Thyroid gland (tissue), 4 donors: ENCODE measurements around the gene EHD3. TPM values are rescaled to one million over a fixed set of nuclear protein-coding genes. Genes with fewer than 3 reads are reported as not detected.

Source experiments
- DNase-seq, 2 donors: peaks; one replicate each; pipeline ENCODE4 v3.0.0-alpha.2; 2019
- H3K27ac ChIP-seq, 3 donors: fragments of 200-600 bp; sonication (generic); 1 replicate in 2 of 3; 2 replicates in 1 of 3; pipeline ENCODE4 v1.5.1; 2016 to 2019; ENCODE audit warnings: mild to moderate bottlenecking in 1 of 3, moderate library complexity in 1 of 3
- H3K27me3 ChIP-seq: fragments of 200-600 bp; sonication (generic); one replicate; pipeline ENCODE4 v1.5.1; 2019
- H3K36me3 ChIP-seq, 2 donors: fragments of 200-600 bp; sonication (generic); one replicate each; pipeline ENCODE4 v1.5.1; 2016 to 2019
- H3K4me1 ChIP-seq, 2 donors: fragments of 200-600 bp; sonication (generic); one replicate each; pipeline ENCODE4 v1.5.1; 2017 to 2019
- H3K4me3 ChIP-seq, 3 donors: fragments of 200-600 bp; sonication (generic); replicated peaks in 1 of 3; 1 replicate in 2 of 3; 2 replicates in 1 of 3; pipeline ENCODE4 v1.5.1; 2016; ENCODE audit warnings: mild to moderate bottlenecking in 1 of 3
- H3K9me3 ChIP-seq: fragments of 200-600 bp; sonication (generic); one replicate; pipeline ENCODE4 v1.5.1; 2017
- POLR2A ChIP-seq, 2 donors: fragments of 450-650 bp; IDR thresholded peaks; one replicate each; pipeline ENCODE4 v1.6.1; 2017; ENCODE audit warnings: antibody characterized with exemption in 2 of 2, mild to moderate bottlenecking in 2 of 2, moderate library complexity in 1 of 2
- WGBS, 2 donors: methylation state at CpG; one replicate each; pipeline ENCODE4 v1.1.5; 2017; 5-methylcytosine and 5-hydroxymethylcytosine counted together
- intact Hi-C: fragments of 100-400 bp; cut with DNase I; formaldehyde crosslinking; loops from one replicate; pipeline ENCODE4 v1.15.1; 2023
- total RNA-seq, 4 donors: library from RNA; depleted of rRNA; stranded (reverse); fragments of >200 nt; gene quantifications; one replicate each; pipeline ENCODE4 v1.2.3, GENCODE V29; 2016
- TF ChIP-seq, protein P1 (sequence below), 6 experiments: fragments of 200-600 bp in 3 of 6; fragments of 450-650 bp in 3 of 6; sonication (generic) in 3 of 6; IDR thresholded peaks; one replicate each; pipeline ENCODE4 v1.5.1; 2016 to 2019; ENCODE audit warnings: antibody characterized with exemption in 6 of 6, mild to moderate bottlenecking in 2 of 6, inconsistent platforms in 1 of 6, moderate library complexity in 1 of 6

EHD3 gene
- total RNA-seq, 4 donors from 2014 or later = 4.2 to 9.2 (median 5.5) TPM

DNA sequence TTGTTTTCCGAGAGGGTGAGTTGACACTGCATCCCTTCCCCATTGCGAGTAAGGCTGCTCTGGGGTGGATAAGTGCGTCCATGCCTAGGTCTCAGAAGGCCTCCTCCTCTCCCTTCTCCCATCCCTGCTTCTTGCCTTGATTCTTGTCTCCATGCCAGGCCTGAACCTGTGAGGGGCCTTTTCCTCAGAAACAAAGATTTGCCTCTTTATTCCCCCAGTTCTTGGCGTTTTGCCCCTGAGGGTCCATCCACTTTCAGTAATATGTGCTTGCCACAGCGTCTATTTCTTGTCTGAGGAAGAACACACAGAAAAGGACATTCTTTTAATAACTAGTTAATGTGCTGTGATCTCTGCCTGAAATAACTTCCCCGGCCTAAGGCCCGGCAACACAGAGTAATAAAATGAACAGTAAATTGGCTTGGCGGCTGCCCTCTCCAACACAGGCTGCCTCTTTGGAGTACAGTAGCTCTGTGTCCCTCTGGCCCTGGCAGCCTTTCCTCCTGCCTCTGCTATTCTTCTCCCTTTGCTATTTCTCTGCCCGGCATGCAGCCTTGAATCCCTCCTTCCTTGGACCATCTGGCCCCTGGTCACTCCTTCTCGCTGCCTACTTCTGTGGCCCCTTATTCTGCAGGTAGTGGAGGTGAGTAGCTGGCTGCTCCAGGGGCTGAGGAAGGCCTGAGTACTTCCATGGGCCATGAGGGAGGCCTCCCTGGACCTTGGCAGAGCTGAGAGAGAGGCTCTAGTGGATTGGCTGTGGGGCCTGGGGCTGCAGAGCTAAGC is 4.4 kb downstream of the EHD3 start:
- intact Hi-C loops = loop anchor here (10.0 kb wide), 1 partner anchor 96 kb away; no protein-coding TSS in a partner anchor
- H3K9me3 ChIP-seq = no peaks in the 10 kb centered on the region
- no peak for DNase-seq
- WGBS, 2 donors = 84 to 89% methylated on average over 10 of the region's 10 CpGs
- H3K27ac ChIP-seq = peak overlapping the region in 1 of 3 donors; percentile 43
- no peaks in the 10 kb centered on the region for H3K27me3 ChIP-seq
- TF ChIP-seq, protein P1, sequence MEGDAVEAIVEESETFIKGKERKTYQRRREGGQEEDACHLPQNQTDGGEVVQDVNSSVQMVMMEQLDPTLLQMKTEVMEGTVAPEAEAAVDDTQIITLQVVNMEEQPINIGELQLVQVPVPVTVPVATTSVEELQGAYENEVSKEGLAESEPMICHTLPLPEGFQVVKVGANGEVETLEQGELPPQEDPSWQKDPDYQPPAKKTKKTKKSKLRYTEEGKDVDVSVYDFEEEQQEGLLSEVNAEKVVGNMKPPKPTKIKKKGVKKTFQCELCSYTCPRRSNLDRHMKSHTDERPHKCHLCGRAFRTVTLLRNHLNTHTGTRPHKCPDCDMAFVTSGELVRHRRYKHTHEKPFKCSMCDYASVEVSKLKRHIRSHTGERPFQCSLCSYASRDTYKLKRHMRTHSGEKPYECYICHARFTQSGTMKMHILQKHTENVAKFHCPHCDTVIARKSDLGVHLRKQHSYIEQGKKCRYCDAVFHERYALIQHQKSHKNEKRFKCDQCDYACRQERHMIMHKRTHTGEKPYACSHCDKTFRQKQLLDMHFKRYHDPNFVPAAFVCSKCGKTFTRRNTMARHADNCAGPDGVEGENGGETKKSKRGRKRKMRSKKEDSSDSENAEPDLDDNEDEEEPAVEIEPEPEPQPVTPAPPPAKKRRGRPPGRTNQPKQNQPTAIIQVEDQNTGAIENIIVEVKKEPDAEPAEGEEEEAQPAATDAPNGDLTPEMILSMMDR (IDR thresholded peaks at IDR 0.05) = no peak
- no peak for TF ChIP-seq POLR2A (IDR thresholded peaks at IDR 0.05)
- H3K36me3 ChIP-seq = no peaks in the 10 kb centered on the region
- peaks cover 5 to 16% of the 10 kb centered on the region in 2 donors for H3K4me1 ChIP-seq
- H3K4me3 ChIP-seq = no peak overlapping the region

DNA sequence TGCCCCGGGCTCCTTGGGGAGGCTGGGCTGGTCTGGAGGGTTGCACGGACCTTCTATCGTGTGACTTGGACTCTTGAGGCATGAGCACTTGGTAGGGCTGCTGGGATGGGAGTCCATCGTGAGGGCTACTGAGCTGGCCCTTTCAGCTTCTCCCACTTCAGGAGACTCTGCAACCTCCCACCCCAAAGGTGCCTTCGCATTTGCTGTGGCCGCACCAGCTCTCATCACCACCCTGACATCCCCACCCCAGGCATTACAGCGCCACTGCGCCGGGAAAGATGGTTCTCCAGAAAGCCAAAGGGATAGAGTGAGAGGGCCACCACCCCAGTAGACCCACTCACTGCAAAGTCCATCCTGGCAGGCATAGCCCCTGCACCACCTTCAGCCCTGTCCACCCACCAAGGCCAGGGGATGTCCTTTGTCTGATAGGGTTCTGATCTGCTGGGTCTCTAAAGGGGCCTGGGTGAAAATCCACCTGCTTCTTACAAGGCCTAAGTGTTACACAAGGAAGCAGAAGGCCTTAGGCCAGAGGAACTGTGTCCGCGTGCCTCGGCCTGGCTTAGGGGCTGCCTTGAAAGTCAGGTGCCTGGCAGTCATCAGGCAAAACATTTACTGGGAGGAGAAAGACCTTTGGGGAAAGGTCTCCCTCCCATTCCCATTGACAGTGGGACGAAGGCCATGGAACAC is 5.1 kb downstream of the EHD3 start:
- intact Hi-C loops = loop anchor here (10.0 kb wide), 1 partner anchor 96 kb away; no protein-coding TSS in a partner anchor
- TF ChIP-seq, protein P1 (IDR thresholded peaks at IDR 0.05) = no peak
- no peak for TF ChIP-seq POLR2A (IDR thresholded peaks at IDR 0.05)
- WGBS, 2 donors = 90 to 91% methylated on average over 10 to 11 of the region's 13 CpGs
- peaks cover 5 to 15% of the 10 kb centered on the region in 2 donors for H3K4me1 ChIP-seq
- no peaks in the 10 kb centered on the region for H3K36me3 ChIP-seq
- peak overlapping the region; percentile 12 to 67 (median 43) for H3K27ac ChIP-seq
- no peak for DNase-seq
- no peaks in the 10 kb centered on the region for H3K27me3 ChIP-seq
- no peak overlapping the region for H3K4me3 ChIP-seq
- no peaks in the 10 kb centered on the region for H3K9me3 ChIP-seq

DNA sequence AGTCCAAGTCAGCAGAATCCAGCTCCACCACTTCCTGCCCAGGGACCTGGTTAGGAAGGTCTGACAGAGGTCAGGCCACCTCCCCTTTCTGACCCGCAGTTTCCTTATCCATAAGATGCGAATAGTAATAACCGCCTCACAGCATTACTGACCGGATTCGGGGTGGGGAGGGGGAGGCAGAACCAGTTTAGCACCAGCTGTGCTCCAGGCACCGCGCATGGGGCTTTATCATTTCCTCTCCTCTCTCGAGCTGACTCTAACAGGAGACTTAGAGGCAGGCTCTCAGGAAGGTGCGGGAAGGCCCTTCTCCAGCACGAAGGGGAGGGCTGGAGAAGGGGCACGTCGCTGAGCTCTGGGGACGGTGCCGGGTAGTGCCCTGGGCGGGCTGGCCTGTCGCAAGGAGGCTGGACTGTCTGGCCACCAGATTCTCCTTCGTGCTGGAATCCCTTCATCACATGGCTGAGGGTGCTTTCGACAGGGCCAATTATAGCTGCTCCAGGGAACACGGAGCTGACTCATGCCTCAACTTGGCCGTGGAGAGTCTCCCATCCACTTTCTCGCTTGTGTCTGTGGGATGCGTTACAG is 5.7 kb downstream of the EHD3 start:
- Histone ChIP-seq H3K4me1 (peaks cover under 1 to 9% of the 10 kb centered on the region in 2 donors), H3K4me3 (no peak overlapping the region), H3K27ac (peak overlapping the region; percentile 12 to 67 (median 43)), H3K27me3 (no peaks in the 10 kb centered on the region), H3K36me3 (no peaks in the 10 kb centered on the region), H3K9me3 (no peaks in the 10 kb centered on the region)
- intact Hi-C loops = loop anchor here (10.0 kb wide), 1 partner anchor 95 kb away; no protein-coding TSS in a partner anchor
- peak in 1 of 2 donors; percentile 12 for DNase-seq
- TF ChIP-seq, protein P1 (IDR thresholded peaks at IDR 0.05) = no peak
- no peak for TF ChIP-seq POLR2A (IDR thresholded peaks at IDR 0.05)
- 66 to 73% methylated on average over 22 of the region's 22 CpGs for WGBS, 2 donors

DNA sequence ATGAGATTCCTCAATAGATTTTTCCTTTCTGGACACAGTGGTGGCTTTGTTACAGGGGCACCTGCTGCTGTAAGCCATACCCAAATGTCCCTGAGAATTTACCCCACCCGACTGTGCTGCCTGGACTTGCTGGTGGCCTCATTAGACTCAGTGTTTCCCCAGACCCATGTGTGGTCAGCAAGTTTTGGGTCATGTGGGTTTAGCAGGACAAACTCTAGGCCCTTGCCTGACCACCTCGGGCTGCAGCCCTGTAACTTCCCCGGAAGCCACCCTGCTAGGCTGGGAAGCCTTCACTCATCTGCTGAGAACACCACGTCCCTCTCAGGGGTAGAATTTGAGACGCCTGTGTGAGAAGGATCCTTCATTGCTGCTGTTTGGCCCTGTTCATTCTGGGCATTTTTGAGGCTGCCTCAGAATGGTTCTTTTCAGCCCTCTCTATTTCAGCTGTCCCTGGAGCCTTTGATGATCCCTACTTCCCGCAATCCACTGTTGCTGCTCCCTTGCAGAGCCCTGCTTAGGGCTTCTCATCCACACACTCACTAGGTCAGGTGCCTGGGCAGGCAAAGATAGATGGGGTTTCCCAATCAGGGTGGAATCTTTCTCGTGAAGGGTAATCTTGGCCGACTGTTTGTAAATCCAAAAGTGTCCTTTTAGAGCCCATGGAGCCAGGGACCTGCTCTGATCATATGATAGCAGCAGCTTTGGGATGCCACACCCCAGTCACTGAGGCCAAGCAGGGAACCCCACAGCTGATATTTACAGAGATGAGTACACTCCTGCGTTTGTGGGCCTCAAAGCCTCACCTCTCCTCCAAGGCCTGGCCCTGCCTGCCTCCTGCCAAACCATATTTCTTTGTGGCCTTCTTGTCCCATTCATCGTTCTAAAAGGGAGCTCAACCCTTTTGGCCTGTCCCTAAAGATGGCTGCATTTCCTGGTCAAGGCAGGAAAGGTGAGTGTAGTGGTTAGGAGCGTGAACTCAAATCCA is 6.7 kb downstream of the EHD3 start:
- peaks cover 0 to 7% of the 10 kb centered on the region in 2 donors for H3K4me1 ChIP-seq
- H3K36me3 ChIP-seq = no peaks in the 10 kb centered on the region
- intact Hi-C loops = no loop called here
- H3K27me3 ChIP-seq = no peaks in the 10 kb centered on the region
- no peak for TF ChIP-seq POLR2A (IDR thresholded peaks at IDR 0.05)
- TF ChIP-seq, protein P1 (IDR thresholded peaks at IDR 0.05) = no peak
- WGBS, 2 donors = 74 to 82% methylated on average over 10 to 11 of the region's 11 CpGs
- H3K27ac ChIP-seq = no peak overlapping the region
- no peak for DNase-seq
- H3K4me3 ChIP-seq = no peak overlapping the region
- no peaks in the 10 kb centered on the region for H3K9me3 ChIP-seq
